Measurements from ENCODE around the gene PRR16. TPM values are rescaled to one million over a fixed set of nuclear protein-coding genes. Genes with fewer than 3 reads are reported as not detected.

The PRR16 gene
- total RNA-seq, 3 donors from 2014 or later = 1.2 to 9.6 (median 3.6) TPM

DNA sequence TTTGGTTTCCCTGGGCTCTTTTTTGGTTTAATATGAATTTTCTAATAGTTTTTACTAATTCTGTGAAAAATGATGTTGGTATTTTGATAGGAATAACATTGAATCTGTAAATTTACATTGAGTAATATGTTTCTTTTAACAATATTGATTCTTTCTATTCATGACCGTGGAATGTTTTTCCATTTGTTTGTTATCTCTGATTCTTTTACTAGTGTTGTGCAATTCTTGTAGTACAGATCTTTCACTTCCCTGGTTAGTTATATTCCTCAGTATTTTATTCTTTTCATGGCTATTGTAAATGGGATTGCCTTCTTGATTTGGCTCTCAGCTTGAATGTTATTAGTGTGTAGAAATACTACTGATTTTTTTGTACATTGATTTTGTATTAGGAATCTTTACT, 137.9 kb downstream of the PRR16 start:
- intact Hi-C loops (cut with DNase I; ENCODE audit: low total_unique reads) = no loop called here
- no peak overlapping the region for H3K27ac ChIP-seq
- no peaks in the 10 kb centered on the region for H3K36me3 ChIP-seq
- H3K4me3 ChIP-seq = no peak overlapping the region
- H3K27me3 ChIP-seq = no peaks in the 10 kb centered on the region
- no peaks in the 10 kb centered on the region for H3K9me3 ChIP-seq
- TF ChIP-seq, protein P1, sequence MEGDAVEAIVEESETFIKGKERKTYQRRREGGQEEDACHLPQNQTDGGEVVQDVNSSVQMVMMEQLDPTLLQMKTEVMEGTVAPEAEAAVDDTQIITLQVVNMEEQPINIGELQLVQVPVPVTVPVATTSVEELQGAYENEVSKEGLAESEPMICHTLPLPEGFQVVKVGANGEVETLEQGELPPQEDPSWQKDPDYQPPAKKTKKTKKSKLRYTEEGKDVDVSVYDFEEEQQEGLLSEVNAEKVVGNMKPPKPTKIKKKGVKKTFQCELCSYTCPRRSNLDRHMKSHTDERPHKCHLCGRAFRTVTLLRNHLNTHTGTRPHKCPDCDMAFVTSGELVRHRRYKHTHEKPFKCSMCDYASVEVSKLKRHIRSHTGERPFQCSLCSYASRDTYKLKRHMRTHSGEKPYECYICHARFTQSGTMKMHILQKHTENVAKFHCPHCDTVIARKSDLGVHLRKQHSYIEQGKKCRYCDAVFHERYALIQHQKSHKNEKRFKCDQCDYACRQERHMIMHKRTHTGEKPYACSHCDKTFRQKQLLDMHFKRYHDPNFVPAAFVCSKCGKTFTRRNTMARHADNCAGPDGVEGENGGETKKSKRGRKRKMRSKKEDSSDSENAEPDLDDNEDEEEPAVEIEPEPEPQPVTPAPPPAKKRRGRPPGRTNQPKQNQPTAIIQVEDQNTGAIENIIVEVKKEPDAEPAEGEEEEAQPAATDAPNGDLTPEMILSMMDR (IDR thresholded peaks at IDR 0.05) = no peak
- TF ChIP-seq POLR2AphosphoS5 (IDR thresholded peaks at IDR 0.05) (no peak), POLR2A (IDR thresholded peaks at IDR 0.05) (no peak)
- no peak for DNase-seq (ENCODE audit: low spot score in 2 of 2)
- H3K4me1 ChIP-seq = no peaks in the 10 kb centered on the region

DNA sequence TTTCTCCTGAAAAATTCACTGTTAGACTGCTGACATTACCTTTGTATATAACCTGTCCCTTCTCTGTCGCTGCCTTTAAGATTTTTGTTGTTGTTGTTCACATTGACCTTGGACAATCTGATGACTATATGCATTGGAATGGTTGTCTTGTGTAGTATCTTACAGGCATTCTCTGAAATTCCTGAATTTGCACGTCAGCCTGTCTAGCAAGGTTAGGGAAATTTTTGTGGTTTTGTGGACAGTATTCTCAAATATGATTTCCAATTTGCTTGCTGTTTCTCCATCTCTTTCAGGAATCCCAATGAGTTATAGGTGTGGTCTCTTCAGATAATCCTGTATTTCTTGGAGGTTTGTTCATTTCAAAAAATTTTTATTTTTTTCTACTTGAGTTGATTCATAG, 140.8 kb downstream of the PRR16 start:
- no peaks in the 10 kb centered on the region for H3K27me3 ChIP-seq
- intact Hi-C loops (cut with DNase I; ENCODE audit: low total_unique reads) = no loop called here
- no peak for TF ChIP-seq POLR2A (IDR thresholded peaks at IDR 0.05)
- no peak for TF ChIP-seq POLR2AphosphoS5 (IDR thresholded peaks at IDR 0.05)
- TF ChIP-seq, protein P1 (IDR thresholded peaks at IDR 0.05) = no peak
- no peak overlapping the region for H3K27ac ChIP-seq
- no peaks in the 10 kb centered on the region for H3K9me3 ChIP-seq
- no peaks in the 10 kb centered on the region for H3K36me3 ChIP-seq
- H3K4me3 ChIP-seq = no peak overlapping the region
- no peak for DNase-seq (ENCODE audit: low spot score in 2 of 2)
- H3K4me1 ChIP-seq = no peaks in the 10 kb centered on the region

DNA sequence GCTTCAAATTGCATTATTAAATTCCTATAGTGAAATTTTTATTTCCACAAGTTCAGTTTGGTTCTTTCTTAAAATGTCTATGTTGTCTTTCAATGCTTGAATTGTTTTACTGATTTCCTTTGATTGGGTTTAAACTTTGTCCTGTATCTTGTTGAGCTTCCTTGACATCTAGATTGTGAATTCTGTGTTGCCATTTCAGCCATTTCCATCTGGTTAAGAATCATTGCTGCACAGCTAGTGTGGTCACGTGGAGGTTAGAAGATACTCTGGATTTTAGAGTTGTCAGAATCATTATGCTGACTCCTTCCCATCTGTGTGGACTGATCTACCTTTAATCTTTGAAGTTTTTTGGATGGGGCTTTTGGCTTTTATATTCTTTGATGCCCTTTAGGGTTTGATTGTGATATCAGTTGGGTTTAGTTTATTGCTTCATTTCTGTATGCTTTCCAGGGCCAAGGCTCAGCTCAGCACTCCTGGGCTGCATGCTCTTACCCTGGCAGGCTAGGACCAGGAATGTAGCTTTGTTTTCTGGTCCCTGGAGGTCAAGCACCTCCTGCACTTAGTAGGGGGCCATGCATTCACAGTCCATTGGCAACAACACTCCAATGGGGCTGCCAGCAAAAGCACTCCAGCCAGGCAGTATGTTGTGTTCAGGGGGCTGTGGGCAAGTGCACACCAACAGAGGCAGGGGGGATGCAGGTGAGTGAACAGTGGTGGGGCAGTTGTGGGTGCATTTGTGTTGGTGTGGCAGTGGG, 141.4 kb downstream of the PRR16 start:
- H3K27me3 ChIP-seq = no peaks in the 10 kb centered on the region
- H3K27ac ChIP-seq = no peak overlapping the region
- intact Hi-C loops (cut with DNase I; ENCODE audit: low total_unique reads) = no loop called here
- no peaks in the 10 kb centered on the region for H3K4me1 ChIP-seq
- no peaks in the 10 kb centered on the region for H3K9me3 ChIP-seq
- DNase-seq (ENCODE audit: low spot score in 2 of 2) = no peak
- no peak overlapping the region for H3K4me3 ChIP-seq
- H3K36me3 ChIP-seq = no peaks in the 10 kb centered on the region
- no peak for TF ChIP-seq POLR2AphosphoS5 (IDR thresholded peaks at IDR 0.05)
- TF ChIP-seq, protein P1 (IDR thresholded peaks at IDR 0.05) = no peak
- TF ChIP-seq POLR2A (IDR thresholded peaks at IDR 0.05) = no peak

DNA sequence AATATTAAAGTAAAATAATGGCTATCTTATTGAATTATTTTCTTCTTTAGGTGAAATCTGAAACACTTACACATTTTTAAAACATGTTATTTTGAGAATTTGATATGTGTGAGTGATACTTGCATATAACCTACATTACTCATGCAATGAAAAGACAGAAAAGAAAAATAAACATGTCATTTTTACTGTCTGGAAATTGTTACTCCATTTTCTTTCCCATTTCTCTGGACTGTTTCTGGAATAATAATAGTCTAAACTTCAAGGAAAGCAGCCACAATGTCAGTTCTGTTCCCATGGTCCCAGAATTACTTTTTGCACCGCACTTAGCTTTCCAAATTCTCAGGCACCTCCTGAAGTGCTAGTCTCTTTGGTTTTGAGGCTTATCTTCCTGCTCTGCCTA, 145.5 kb downstream of the PRR16 start:
- intact Hi-C loops (cut with DNase I; ENCODE audit: low total_unique reads) = no loop called here
- Histone ChIP-seq H3K9me3 (no peaks in the 10 kb centered on the region), H3K27ac (no peak overlapping the region), H3K4me3 (no peak overlapping the region), H3K4me1 (no peaks in the 10 kb centered on the region), H3K36me3 (no peaks in the 10 kb centered on the region), H3K27me3 (no peaks in the 10 kb centered on the region)
- TF ChIP-seq, protein P1 (IDR thresholded peaks at IDR 0.05) = no peak
- no peak for TF ChIP-seq POLR2AphosphoS5 (IDR thresholded peaks at IDR 0.05)
- no peak for TF ChIP-seq POLR2A (IDR thresholded peaks at IDR 0.05)
- DNase-seq (ENCODE audit: low spot score in 2 of 2) = no peak

DNA sequence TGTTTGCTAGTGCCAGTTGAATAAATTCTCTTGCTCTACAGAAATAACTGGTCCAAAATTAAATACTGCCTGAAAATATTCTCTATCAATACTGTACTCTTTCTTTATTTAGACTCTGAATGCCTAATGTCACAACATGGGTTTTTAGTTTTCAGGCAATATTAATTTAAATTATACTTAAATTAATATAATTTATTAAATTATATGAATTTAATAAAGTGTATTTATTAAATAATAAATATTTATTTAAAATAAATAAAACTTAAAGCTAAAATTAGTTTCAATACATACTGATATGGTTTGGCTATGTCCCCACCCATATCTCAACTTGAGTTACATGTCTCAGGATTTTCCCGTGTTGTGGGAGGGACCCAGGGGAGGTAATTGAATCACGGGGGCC, 146.0 kb downstream of the PRR16 start:
- no peaks in the 10 kb centered on the region for H3K27me3 ChIP-seq
- no peak for DNase-seq (ENCODE audit: low spot score in 2 of 2)
- H3K4me1 ChIP-seq = no peaks in the 10 kb centered on the region
- no peak overlapping the region for H3K4me3 ChIP-seq
- no peaks in the 10 kb centered on the region for H3K9me3 ChIP-seq
- intact Hi-C loops (cut with DNase I; ENCODE audit: low total_unique reads) = no loop called here
- no peak for TF ChIP-seq POLR2AphosphoS5 (IDR thresholded peaks at IDR 0.05)
- no peak for TF ChIP-seq POLR2A (IDR thresholded peaks at IDR 0.05)
- TF ChIP-seq, protein P1 (IDR thresholded peaks at IDR 0.05) = no peak
- H3K27ac ChIP-seq = no peak overlapping the region
- no peaks in the 10 kb centered on the region for H3K36me3 ChIP-seq
